Measurements from ENCODE around the gene PDE11A. TPM values are rescaled to one million over a fixed set of nuclear protein-coding genes. Genes with fewer than 3 reads are reported as not detected.

The PDE11A gene
- total RNA-seq, 6 experiments from 2014 or later: 1.2 to 9.4 (median 6.3) TPM

DNA sequence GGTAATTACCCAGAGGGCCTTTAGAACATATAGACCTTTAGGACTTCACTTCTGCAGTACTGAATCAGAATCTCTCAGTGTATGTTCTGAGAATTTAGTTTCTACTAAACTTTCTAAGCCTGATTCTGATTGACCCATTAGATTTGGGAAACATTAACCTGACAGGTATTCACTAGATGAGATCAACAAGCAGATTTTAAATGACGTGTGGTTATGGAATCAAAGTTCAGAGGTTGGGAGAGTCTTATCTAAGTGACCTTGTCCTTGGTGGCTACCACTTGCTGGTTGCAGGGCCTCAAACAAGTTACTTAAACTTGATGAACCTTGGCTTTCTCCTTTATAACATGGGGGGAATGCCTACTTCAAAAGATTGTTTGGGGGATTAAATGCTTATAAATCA, 198.7 kb downstream of the PDE11A start:
- DNase-seq (no peak), ATAC-seq (peak; percentile 85 to 92 (median 89))
- peak; percentile 29 for TF ChIP-seq POLR2A (IDR thresholded peaks at IDR 0.05)
- TF ChIP-seq, protein P1, sequence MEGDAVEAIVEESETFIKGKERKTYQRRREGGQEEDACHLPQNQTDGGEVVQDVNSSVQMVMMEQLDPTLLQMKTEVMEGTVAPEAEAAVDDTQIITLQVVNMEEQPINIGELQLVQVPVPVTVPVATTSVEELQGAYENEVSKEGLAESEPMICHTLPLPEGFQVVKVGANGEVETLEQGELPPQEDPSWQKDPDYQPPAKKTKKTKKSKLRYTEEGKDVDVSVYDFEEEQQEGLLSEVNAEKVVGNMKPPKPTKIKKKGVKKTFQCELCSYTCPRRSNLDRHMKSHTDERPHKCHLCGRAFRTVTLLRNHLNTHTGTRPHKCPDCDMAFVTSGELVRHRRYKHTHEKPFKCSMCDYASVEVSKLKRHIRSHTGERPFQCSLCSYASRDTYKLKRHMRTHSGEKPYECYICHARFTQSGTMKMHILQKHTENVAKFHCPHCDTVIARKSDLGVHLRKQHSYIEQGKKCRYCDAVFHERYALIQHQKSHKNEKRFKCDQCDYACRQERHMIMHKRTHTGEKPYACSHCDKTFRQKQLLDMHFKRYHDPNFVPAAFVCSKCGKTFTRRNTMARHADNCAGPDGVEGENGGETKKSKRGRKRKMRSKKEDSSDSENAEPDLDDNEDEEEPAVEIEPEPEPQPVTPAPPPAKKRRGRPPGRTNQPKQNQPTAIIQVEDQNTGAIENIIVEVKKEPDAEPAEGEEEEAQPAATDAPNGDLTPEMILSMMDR (IDR thresholded peaks at IDR 0.05): no peak
- Histone ChIP-seq H3K4me1 (peaks cover 0 to 50% (median 9%) of the 10 kb centered on the region in 4 donors), H3K36me3 (no peaks in the 10 kb centered on the region), H3K9me3 (no peaks in the 10 kb centered on the region), H3K4me3 (no peak overlapping the region), H3K27ac (peak overlapping the region in 2 of 3 donors; percentile 78 to 81), H3K27me3 (no peaks in the 10 kb centered on the region)
- intact Hi-C loops (cut with DNase I): no loop called here
- 31% methylated on average over 1 of the region's 1 CpG for WGBS (ENCODE audit: insufficient coverage, low coverage, low lambda C conversion rate, missing lambda C conversion rate)

- Histone ChIP-seq H3K9me3 (no peaks in the 10 kb centered on the region), H3K36me3 (no peaks in the 10 kb centered on the region), H3K4me3 (no peak overlapping the region), H3K4me1 (peaks cover 0 to 34% (median 6%) of the 10 kb centered on the region in 4 donors), H3K27me3 (no peaks in the 10 kb centered on the region), H3K27ac (no peak overlapping the region)
- ATAC-seq (no peak), DNase-seq (no peak)
- intact Hi-C loops (cut with DNase I): no loop called here
- TF ChIP-seq POLR2A (IDR thresholded peaks at IDR 0.05): no peak
- TF ChIP-seq, protein P1 (IDR thresholded peaks at IDR 0.05): no peak
Measured at GRCh38 chr2:177872286-177872685, 200.3 kb downstream of the PDE11A start.

- no peaks in the 10 kb centered on the region for H3K36me3 ChIP-seq
- peaks cover 0 to 21% (median 6%) of the 10 kb centered on the region in 4 donors for H3K4me1 ChIP-seq
- TF ChIP-seq, protein P1 (IDR thresholded peaks at IDR 0.05): no peak
- no peak for TF ChIP-seq POLR2A (IDR thresholded peaks at IDR 0.05)
- no peak overlapping the region for H3K27ac ChIP-seq
- H3K4me3 ChIP-seq: no peak overlapping the region
- ATAC-seq (no peak), DNase-seq (no peak)
- H3K9me3 ChIP-seq: no peaks in the 10 kb centered on the region
- H3K27me3 ChIP-seq: no peaks in the 10 kb centered on the region
- intact Hi-C loops (cut with DNase I): no loop called here
- 34% methylated on average over 3 of the region's 3 CpGs for WGBS (ENCODE audit: insufficient coverage, low coverage, low lambda C conversion rate, missing lambda C conversion rate)
Measured at GRCh38 chr2:177869912-177870311, 202.7 kb downstream of the PDE11A start.

DNA sequence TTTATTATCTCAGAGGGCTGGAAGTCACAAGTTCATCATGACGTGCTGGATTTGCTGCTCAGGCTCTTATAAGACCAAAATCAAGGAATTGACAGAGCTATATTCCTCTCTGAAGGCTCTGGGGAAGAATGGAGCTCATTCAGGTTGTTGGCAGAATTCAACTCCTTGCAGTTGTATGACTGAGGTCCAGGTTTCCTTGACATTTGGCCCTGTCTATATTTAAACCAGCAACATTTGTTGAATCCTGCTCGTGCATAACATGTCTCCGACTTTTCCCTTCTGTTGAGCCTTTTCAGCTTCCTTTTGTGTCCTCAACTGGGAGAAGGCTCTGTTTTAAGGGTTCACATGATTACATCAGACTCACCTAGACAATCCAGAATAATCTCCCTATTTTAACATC, 203.4 kb downstream of the PDE11A start:
- TF ChIP-seq, protein P1 (IDR thresholded peaks at IDR 0.05): no peak
- TF ChIP-seq POLR2A (IDR thresholded peaks at IDR 0.05): no peak
- Histone ChIP-seq H3K4me3 (no peak overlapping the region), H3K36me3 (no peaks in the 10 kb centered on the region), H3K27ac (no peak overlapping the region), H3K9me3 (no peaks in the 10 kb centered on the region), H3K4me1 (peaks cover 0 to 14% (median 4%) of the 10 kb centered on the region in 4 donors), H3K27me3 (no peaks in the 10 kb centered on the region)
- ATAC-seq (no peak), DNase-seq (no peak)
- intact Hi-C loops (cut with DNase I): no loop called here
- 67% methylated on average over 2 of the region's 3 CpGs for WGBS (ENCODE audit: insufficient coverage, low coverage, low lambda C conversion rate, missing lambda C conversion rate)

- H3K4me3 ChIP-seq: no peak overlapping the region
- H3K27me3 ChIP-seq: no peaks in the 10 kb centered on the region
- no peaks in the 10 kb centered on the region for H3K9me3 ChIP-seq
- peaks cover 0 to 12% (median 2%) of the 10 kb centered on the region in 4 donors for H3K4me1 ChIP-seq
- ATAC-seq (no peak), DNase-seq (no peak)
- H3K27ac ChIP-seq: no peak overlapping the region
- TF ChIP-seq POLR2A (IDR thresholded peaks at IDR 0.05): no peak
- TF ChIP-seq, protein P1 (IDR thresholded peaks at IDR 0.05): no peak
- intact Hi-C loops (cut with DNase I): no loop called here
- no peaks in the 10 kb centered on the region for H3K36me3 ChIP-seq
Measured at GRCh38 chr2:177868806-177869205, 203.8 kb downstream of the PDE11A start.
